ENCODE data around the gene JMJD4. TPM values are rescaled to one million over a fixed set of nuclear protein-coding genes. Genes with fewer than 3 reads are reported as not detected.

Gene JMJD4
- total and polyA plus RNA-seq, 2 of the 4 experiments (the other 2 are of a cell fraction), result 24.6 to 28.5 TPM

DNA sequence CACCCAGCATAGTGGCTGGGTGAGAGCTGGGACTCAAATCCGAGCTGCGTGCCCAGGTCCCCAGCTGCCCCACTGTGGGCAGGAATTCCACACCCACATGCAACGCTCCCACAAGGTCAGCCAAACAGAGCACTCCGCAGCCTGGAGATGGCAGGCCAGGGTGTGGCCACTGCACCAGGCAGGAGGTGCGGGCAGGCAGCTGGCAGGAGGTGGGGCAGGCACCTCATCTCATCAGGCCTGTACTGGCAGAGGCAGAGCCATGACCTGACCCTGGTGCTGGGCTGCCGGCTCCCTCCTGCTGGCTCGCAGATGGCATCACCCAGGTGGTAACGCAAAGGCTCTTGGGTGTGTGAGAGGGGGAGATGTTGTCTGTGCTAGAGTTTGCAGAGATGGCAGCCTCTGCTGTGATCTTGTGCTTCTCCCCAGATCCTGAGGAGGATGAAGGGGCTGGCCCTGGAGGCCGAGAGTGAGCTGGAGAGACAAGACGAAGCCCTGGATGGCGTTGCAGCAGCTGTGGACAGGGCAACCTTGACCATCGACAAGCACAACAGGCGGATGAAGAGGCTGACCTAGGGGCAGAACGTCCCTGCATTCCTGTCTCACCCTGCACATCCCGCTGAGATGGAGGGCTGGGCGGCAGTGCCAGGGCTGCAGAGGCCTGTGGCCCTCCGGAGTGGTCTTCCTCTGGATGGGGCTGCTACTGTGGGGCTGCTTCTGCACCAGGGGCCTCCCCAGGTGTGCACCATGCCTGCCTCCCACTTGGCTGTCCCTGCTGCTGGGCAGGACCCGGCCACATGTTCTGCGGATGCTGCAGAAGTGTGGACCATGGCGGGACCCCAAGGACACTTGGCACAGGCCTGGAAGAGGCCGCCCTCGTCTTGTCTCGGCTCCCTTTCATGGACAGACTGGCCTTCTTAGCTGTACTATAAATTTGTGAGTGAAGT lies 45.3 kb upstream of the JMJD4 start:
- in situ Hi-C loops (cut with MboI; ENCODE audit: low sequenced_read_pairs) (no loop called here), intact Hi-C loops (cut with micrococcal nuclease) (no loop called here), dilution Hi-C loops (cut with HindIII; ENCODE audit: low sequenced_read_pairs, unreplicated experiment) (no loop called here)
- Histone ChIP-seq H3K79me1 (ENCODE audit: low read depth in 1 of 2, low read length in 2 of 2) (peaks cover 0 to 3% of the 10 kb centered on the region in 2 experiments; a peak in 1 of 4 replicates), H3K9me3 (ENCODE audit: control insufficient read depth, insufficient read depth, low read length) (no peaks in the 10 kb centered on the region), H4K91ac (ENCODE audit: insufficient read depth, low read depth, low read length) (no peak overlapping the region), H2BK5ac (ENCODE audit: low read depth, low read length, poor library complexity, severe bottlenecking) (no peak overlapping the region), H4K8ac (ENCODE audit: low read depth in 2 of 2, low read length in 2 of 2) (no peak overlapping the region), H2AK9ac (replicated peaks; ENCODE audit: low read depth, low read length, poor library complexity) (peak overlapping the region; percentile 3), H3K23ac (ENCODE audit: low read depth, low read length) (no peak overlapping the region), H4K20me1 (ENCODE audit: insufficient read depth, low read length) (peaks cover 9% of the 10 kb centered on the region; the same call in 1 of the 2 replicates), H3K27me3 (ENCODE audit: control insufficient read depth, insufficient read depth, low read length) (no peaks in the 10 kb centered on the region), H3K56ac (ENCODE audit: extremely low read depth, insufficient read depth, low read length) (no peak overlapping the region), H2BK120ac (ENCODE audit: low read depth, low read length) (no peak overlapping the region), H3K9me1 (ENCODE audit: insufficient read depth, low read length) (peaks cover 15% of the 10 kb centered on the region; the same call in 1 of the 2 replicates), H3K36me3 (ENCODE audit: control insufficient read depth, insufficient read depth, low read length) (peaks cover 12% of the 10 kb centered on the region), H3K14ac (replicated peaks; ENCODE audit: low read depth, low read length) (no peak overlapping the region), H2BK20ac (ENCODE audit: low read depth, low read length) (no peak overlapping the region), H4K5ac (ENCODE audit: low read depth, low read length) (no peak overlapping the region), H3K4ac (ENCODE audit: low read depth, low read length) (no peak overlapping the region), H3K4me2 (ENCODE audit: low read depth, low read length) (no peak overlapping the region), H2AK5ac (ENCODE audit: low read depth, low read length) (no peak overlapping the region), H2BK15ac (ENCODE audit: low read depth, low read length) (no peak overlapping the region), H3K4me1 (ENCODE audit: control insufficient read depth, insufficient read depth, low read length) (peaks cover 14% of the 10 kb centered on the region), H3K18ac (ENCODE audit: low read depth, low read length) (no peak overlapping the region), H3K4me3 (ENCODE audit: insufficient read depth, low read depth, low read length) (no peak overlapping the region), H3K9ac (ENCODE audit: low read depth, low read length) (no peak overlapping the region), H3K27ac (ENCODE audit: insufficient read depth, low read length) (no peak overlapping the region), H2AFZ (replicated peaks; ENCODE audit: low read length, poor library complexity) (no peak overlapping the region)
- POLR2A ChIA-PET (ENCODE audit: unreplicated experiment), result no interaction called here
- WGBS, 2 experiments (ENCODE audit: extremely low coverage in 2 of 2, insufficient read length in 1 of 2), result 89% methylated on average over 5 of the region's 23 CpGs; no CpG with 5 or more reads in 1 of the 2 experiments
- DNase-seq (no peak), ATAC-seq (ENCODE audit: low read depth) (no peak)
- no TSS peak for BruUV-seq (replicated peaks)
- CTCF ChIA-PET, result no interaction called here
- TF ChIP-seq, protein P1, sequence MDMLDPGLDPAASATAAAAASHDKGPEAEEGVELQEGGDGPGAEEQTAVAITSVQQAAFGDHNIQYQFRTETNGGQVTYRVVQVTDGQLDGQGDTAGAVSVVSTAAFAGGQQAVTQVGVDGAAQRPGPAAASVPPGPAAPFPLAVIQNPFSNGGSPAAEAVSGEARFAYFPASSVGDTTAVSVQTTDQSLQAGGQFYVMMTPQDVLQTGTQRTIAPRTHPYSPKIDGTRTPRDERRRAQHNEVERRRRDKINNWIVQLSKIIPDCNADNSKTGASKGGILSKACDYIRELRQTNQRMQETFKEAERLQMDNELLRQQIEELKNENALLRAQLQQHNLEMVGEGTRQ (IDR thresholded peaks at IDR 0.05; ENCODE audit: low read depth, low read length), result no peak
- TF ChIP-seq MXI1 (IDR thresholded peaks at IDR 0.05; ENCODE audit: borderline replicate concordance, low read depth, low read length) (no peak), RAD21 (IDR thresholded peaks at IDR 0.05; ENCODE audit: low read length) (no peak), FOS (IDR thresholded peaks at IDR 0.05; ENCODE audit: low read depth, low read length) (no peak), SMC3 (IDR thresholded peaks at IDR 0.05; ENCODE audit: low read depth, low read length) (no peak), RCOR1 (IDR thresholded peaks at IDR 0.05; ENCODE audit: insufficient replicate concordance, low read length) (no peak), BHLHE40 (IDR thresholded peaks at IDR 0.05; ENCODE audit: low read depth, low read length) (no peak), MAFK (IDR thresholded peaks at IDR 0.05; ENCODE audit: low read depth, low read length) (no peak), POLR2A (IDR thresholded peaks at IDR 0.05; ENCODE audit: low read depth, low read length) (no peak), RFX5 (IDR thresholded peaks at IDR 0.05; ENCODE audit: low read depth, low read length) (no peak), MAZ (IDR thresholded peaks at IDR 0.05; ENCODE audit: borderline replicate concordance, low read depth, low read length) (no peak), CEBPB (IDR thresholded peaks at IDR 0.05; ENCODE audit: low read depth, low read length) (no peak), CTCF (conservative IDR thresholded peaks at IDR 0.05; ENCODE audit: low read depth, low read length) (no peak)
- TF ChIP-seq, protein P2, sequence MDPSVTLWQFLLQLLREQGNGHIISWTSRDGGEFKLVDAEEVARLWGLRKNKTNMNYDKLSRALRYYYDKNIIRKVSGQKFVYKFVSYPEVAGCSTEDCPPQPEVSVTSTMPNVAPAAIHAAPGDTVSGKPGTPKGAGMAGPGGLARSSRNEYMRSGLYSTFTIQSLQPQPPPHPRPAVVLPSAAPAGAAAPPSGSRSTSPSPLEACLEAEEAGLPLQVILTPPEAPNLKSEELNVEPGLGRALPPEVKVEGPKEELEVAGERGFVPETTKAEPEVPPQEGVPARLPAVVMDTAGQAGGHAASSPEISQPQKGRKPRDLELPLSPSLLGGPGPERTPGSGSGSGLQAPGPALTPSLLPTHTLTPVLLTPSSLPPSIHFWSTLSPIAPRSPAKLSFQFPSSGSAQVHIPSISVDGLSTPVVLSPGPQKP (IDR thresholded peaks at IDR 0.05; ENCODE audit: borderline replicate concordance, low read depth, low read length), result no peak
